RWPE2 (cell line): ENCODE measurements around the gene SBNO2.

Experiments
- ATAC-seq: fragments of 200-7000 bp; cut with Tn5 transposase; 3 replicates; pipeline ENCODE4 v1.9.1; 2021; ENCODE audit warnings: low read depth
- DNase-seq: peaks from one replicate; pipeline ENCODE4 v3.0.0-alpha.2; 2020; ENCODE audit warnings: low spot score
- H3K27ac ChIP-seq: fragments of 450-650 bp; 2 replicates; pipeline ENCODE4 v1.5.1; 2017; ENCODE audit warnings: mild to moderate bottlenecking; ENCODE audit not compliant: poor library complexity, severe bottlenecking
- H3K27me3 ChIP-seq: fragments of 250-450 bp; sonication (Bioruptor Pico); 2 replicates; pipeline ENCODE4 v1.5.1; 2021; ENCODE audit warnings: mild to moderate bottlenecking, moderate library complexity; ENCODE audit not compliant: insufficient read depth, poor library complexity, severe bottlenecking
- H3K36me3 ChIP-seq: fragments of 250-450 bp; sonication (Bioruptor Pico); 2 replicates; pipeline ENCODE4 v1.5.1; 2020; ENCODE audit warnings: low read depth, mild to moderate bottlenecking, moderate library complexity
- H3K4me1 ChIP-seq: fragments of 250-450 bp; sonication (Bioruptor Pico); 2 replicates; pipeline ENCODE4 v1.5.1; 2021; ENCODE audit warnings: mild to moderate bottlenecking, moderate library complexity; ENCODE audit not compliant: insufficient read depth, poor library complexity, severe bottlenecking
- H3K4me3 ChIP-seq: fragments of 250-450 bp; sonication (Bioruptor Pico); 2 replicates; pipeline ENCODE4 v1.5.1; 2021; ENCODE audit warnings: mild to moderate bottlenecking, moderate library complexity; ENCODE audit not compliant: severe bottlenecking
- H3K9me3 ChIP-seq: fragments of 250-450 bp; sonication (Bioruptor Pico); 2 replicates; pipeline ENCODE4 v1.5.1; 2021; ENCODE audit warnings: mild to moderate bottlenecking, moderate library complexity; ENCODE audit not compliant: severe bottlenecking
- CTCF ChIP-seq: fragments of 450-650 bp; IDR thresholded peaks from one replicate; pipeline ENCODE4 v1.5.1; 2017; ENCODE audit warnings: mild to moderate bottlenecking, moderate library complexity; ENCODE audit not compliant: poor library complexity, severe bottlenecking

SBNO2 gene

GRCh38 chr19:1173845-1174809 lies at the start of gene SBNO2:
TSS of gene SBNO2 (minus strand) at chr19:1174268. CDS start at chr19:1154276, 19,992 bp downstream.
- Histone ChIP-seq H3K36me3 (0 out of 2 replicates have a peak, but pooled peaks cover 5% of the 10 kb centered on the region), H3K4me3 (peak within 1 kb of the TSS; percentile 49), H3K27me3 (no peaks in the 10 kb centered on the region), H3K4me1 (peaks cover 39% of the 10 kb centered on the region), H3K27ac (peak within 1 kb of the TSS; percentile 95), H3K9me3 (no peaks in the 10 kb centered on the region)
- TF ChIP-seq CTCF: no peak
- ATAC-seq (no peak), DNase-seq (no peak)

GRCh38 chr19:1223018-1223855 lies 49.2 kb upstream of the SBNO2 start:
- Histone ChIP-seq H3K4me1 (no peaks in the 10 kb centered on the region), H3K27ac (no peak overlapping the region), H3K4me3 (no peak overlapping the region), H3K9me3 (no peaks in the 10 kb centered on the region), H3K27me3 (no peaks in the 10 kb centered on the region), H3K36me3 (peaks cover 28% of the 10 kb centered on the region)
- TF ChIP-seq CTCF: peak; percentile 65
- DNase-seq (no peak), ATAC-seq (peak; percentile 64)

- TF ChIP-seq CTCF: no peak
- Histone ChIP-seq H3K9me3 (no peaks in the 10 kb centered on the region), H3K4me1 (no peaks in the 10 kb centered on the region), H3K27ac (no peak overlapping the region), H3K4me3 (no peak overlapping the region), H3K27me3 (no peaks in the 10 kb centered on the region), H3K36me3 (peaks cover 25% of the 10 kb centered on the region)
- no peak for DNase-seq
- no peak for ATAC-seq
Measured at GRCh38 chr19:1222394-1222793, 48.3 kb upstream of the SBNO2 start.

- Histone ChIP-seq H3K27me3 (no peaks in the 10 kb centered on the region), H3K4me3 (no peak overlapping the region)
- ATAC-seq: no peak
Measured at GRCh38 chr19:1221904-1222255, 47.8 kb upstream of the SBNO2 start.

More at GRCh38 chr19:1221904-1222255, 47.8 kb upstream of the SBNO2 start:
- TF ChIP-seq CTCF: no peak
- Histone ChIP-seq H3K9me3 (no peaks in the 10 kb centered on the region), H3K4me1 (peaks cover under 1% of the 10 kb centered on the region), H3K27ac (no peak overlapping the region), H3K36me3 (peaks cover 25% of the 10 kb centered on the region)
- DNase-seq: no peak
